HEK293T (cell line): ENCODE data around the gene CCDC150.

ENCODE experiments used
- ELF4 ChIP-seq: fragments of 450-650 bp; IDR thresholded peaks from 2 replicates; pipeline ENCODE4 v1.6.1; 2017; ENCODE audit warnings: antibody characterized with exemption
- FOXA1 ChIP-seq: fragments of 450-650 bp; IDR thresholded peaks from 2 replicates; pipeline ENCODE4 v1.6.1; 2016; ENCODE audit warnings: mild to moderate bottlenecking
- FOXM1 ChIP-seq: fragments of 450-650 bp; IDR thresholded peaks from 2 replicates; pipeline ENCODE4 v1.6.1; 2017; ENCODE audit warnings: mild to moderate bottlenecking, borderline replicate concordance
- LEF1 ChIP-seq: fragments of 450-650 bp; IDR thresholded peaks from 2 replicates; pipeline ENCODE4 v1.6.1; 2017; ENCODE audit warnings: mild to moderate bottlenecking, borderline replicate concordance
- PKNOX1 ChIP-seq: fragments of 450-650 bp; IDR thresholded peaks from 2 replicates; pipeline ENCODE4 v1.6.1; 2016
- SP1 ChIP-seq: fragments of 450-650 bp; IDR thresholded peaks from 2 replicates; pipeline ENCODE4 v1.6.1; 2017
- TARDBP ChIP-seq: fragments of 450-650 bp; IDR thresholded peaks from 2 replicates; pipeline ENCODE4 v1.6.1; 2016

- no peak for TF ChIP-seq TARDBP
- no peak for TF ChIP-seq FOXM1
- no peak for TF ChIP-seq FOXA1
- no peak for TF ChIP-seq SP1
- no peak for TF ChIP-seq ELF4
- TF ChIP-seq PKNOX1, result no peak
- TF ChIP-seq LEF1, result no peak
Measured at GRCh38 chr2:196610796-196611195, 28.7 kb upstream of the CCDC150 start.
